HepG2 (cell line): ENCODE results near the gene CYP20A1. TPM values are rescaled to one million over a fixed set of nuclear protein-coding genes. Genes with fewer than 3 reads are reported as not detected.

Experiments used
- FOSL1 ChIP-seq: sonication (generic); formaldehyde crosslinking; IDR thresholded peaks from 2 replicates; pipeline ENCODE4 v1.9.0; 2021; ENCODE audit warnings: missing genetic modification reagents, borderline replicate concordance
- FOXJ3 ChIP-seq: sonication (generic); formaldehyde crosslinking; IDR thresholded peaks from 2 replicates; pipeline ENCODE4 v1.4.0; 2020; ENCODE audit warnings: missing genetic modification reagents, mild to moderate bottlenecking, borderline replicate concordance
- FOXO1 ChIP-seq: sonication (generic); formaldehyde crosslinking; IDR thresholded peaks from 2 replicates; pipeline ENCODE4 v1.4.0; 2020; ENCODE audit warnings: missing genetic modification reagents
- HOXA3 ChIP-seq: sonication (generic); formaldehyde crosslinking; IDR thresholded peaks from 2 replicates; pipeline ENCODE4 v1.5.0; 2020; ENCODE audit warnings: missing genetic modification reagents
- MEIS2 ChIP-seq: sonication (generic); formaldehyde crosslinking; IDR thresholded peaks from 2 replicates; pipeline ENCODE4 v1.9.0; 2021; ENCODE audit warnings: mild to moderate bottlenecking, missing genetic modification reagents
- NFATC3 ChIP-seq: sonication (generic); formaldehyde crosslinking; IDR thresholded peaks from 2 replicates; pipeline ENCODE4 v1.5.1; 2020; ENCODE audit warnings: mild to moderate bottlenecking, missing genetic modification reagents
- PITX1 ChIP-seq: sonication (generic); formaldehyde crosslinking; IDR thresholded peaks from 2 replicates; pipeline ENCODE4 v1.5.1; 2020; ENCODE audit warnings: mild to moderate bottlenecking, missing genetic modification reagents
- POLR2G ChIP-seq: fragments of 200-400 bp; formaldehyde crosslinking; IDR thresholded peaks from 2 replicates; pipeline ENCODE4 v1.6.1; 2018; ENCODE audit warnings: mild to moderate bottlenecking, low read depth, low read length, moderate library complexity
- RFX5 ChIP-seq: IDR thresholded peaks from 2 replicates; pipeline ENCODE4 v1.6.1; 2011; ENCODE audit warnings: low read depth, low read length, improper control_type of control experiment
- SKIL ChIP-seq: sonication (generic); formaldehyde crosslinking; IDR thresholded peaks from 2 replicates; pipeline ENCODE4 v1.8.0; 2022; ENCODE audit warnings: missing genetic modification reagents, mild to moderate bottlenecking, moderate library complexity, borderline replicate concordance
- SMARCC2 ChIP-seq: fragments of 450-650 bp; IDR thresholded peaks from 2 replicates; pipeline ENCODE4 v1.6.1; 2017; ENCODE audit warnings: antibody characterized with exemption, mild to moderate bottlenecking
- ZBTB26 ChIP-seq: IDR thresholded peaks from 2 replicates; pipeline ENCODE4 v1.6.1; 2016; ENCODE audit warnings: missing compliant biosample characterization, missing genetic modification reagents, borderline replicate concordance
- ZNF75D ChIP-seq: sonication (generic); formaldehyde crosslinking; IDR thresholded peaks from 2 replicates; pipeline ENCODE4 v1.8.1; 2023; ENCODE audit warnings: missing genetic modification reagents, mild to moderate bottlenecking, borderline replicate concordance
- polyA plus RNA-seq, 8 experiments: library from polyadenylated mRNA; depleted of rRNA in 3 of 8; stranded (reverse) in 7 of 8; unstranded in 1 of 8; fragments of >200 nt; fragmentation: Illumina TruSeq in 4 of 8; extraction: Trizol in 4 of 8; gene quantifications; 2 replicates each; pipeline versions ENCODE4 v1.2.1 to v1.2.3, GENCODE V29; 2011 to 2016; ENCODE audit warnings: low read depth in 4 of 8, missing spikeins in 1 of 8, mixed read lengths in 1 of 8; ENCODE audit not compliant: insufficient read depth in 1 of 8
- total RNA-seq, 5 experiments: library from RNA; depleted of rRNA; stranded (reverse); fragments of >200 nt; fragmentation: Illumina TruSeq; extraction: Trizol; gene quantifications; 2 replicates each; pipeline ENCODE4 v1.2.3, GENCODE V29; 2016; ENCODE audit warnings: low read depth in 1 of 5
- TF ChIP-seq, protein P1 (sequence below): sonication (generic); formaldehyde crosslinking; IDR thresholded peaks from 2 replicates; pipeline ENCODE4 v1.4.0; 2020; ENCODE audit warnings: mild to moderate bottlenecking, missing genetic modification reagents
- TF ChIP-seq, protein P2 (sequence below): sonication (generic); formaldehyde crosslinking; IDR thresholded peaks from 2 replicates; pipeline ENCODE4 v1.9.0; 2022; ENCODE audit warnings: missing genetic modification reagents, mild to moderate bottlenecking, borderline replicate concordance

The CYP20A1 gene
- total and polyA plus RNA-seq, 2 of the 13 experiments (the other 11 are each of a cell fraction or from before 2014, with no cell fraction given) = 9.6 to 35.3 TPM

DNA sequence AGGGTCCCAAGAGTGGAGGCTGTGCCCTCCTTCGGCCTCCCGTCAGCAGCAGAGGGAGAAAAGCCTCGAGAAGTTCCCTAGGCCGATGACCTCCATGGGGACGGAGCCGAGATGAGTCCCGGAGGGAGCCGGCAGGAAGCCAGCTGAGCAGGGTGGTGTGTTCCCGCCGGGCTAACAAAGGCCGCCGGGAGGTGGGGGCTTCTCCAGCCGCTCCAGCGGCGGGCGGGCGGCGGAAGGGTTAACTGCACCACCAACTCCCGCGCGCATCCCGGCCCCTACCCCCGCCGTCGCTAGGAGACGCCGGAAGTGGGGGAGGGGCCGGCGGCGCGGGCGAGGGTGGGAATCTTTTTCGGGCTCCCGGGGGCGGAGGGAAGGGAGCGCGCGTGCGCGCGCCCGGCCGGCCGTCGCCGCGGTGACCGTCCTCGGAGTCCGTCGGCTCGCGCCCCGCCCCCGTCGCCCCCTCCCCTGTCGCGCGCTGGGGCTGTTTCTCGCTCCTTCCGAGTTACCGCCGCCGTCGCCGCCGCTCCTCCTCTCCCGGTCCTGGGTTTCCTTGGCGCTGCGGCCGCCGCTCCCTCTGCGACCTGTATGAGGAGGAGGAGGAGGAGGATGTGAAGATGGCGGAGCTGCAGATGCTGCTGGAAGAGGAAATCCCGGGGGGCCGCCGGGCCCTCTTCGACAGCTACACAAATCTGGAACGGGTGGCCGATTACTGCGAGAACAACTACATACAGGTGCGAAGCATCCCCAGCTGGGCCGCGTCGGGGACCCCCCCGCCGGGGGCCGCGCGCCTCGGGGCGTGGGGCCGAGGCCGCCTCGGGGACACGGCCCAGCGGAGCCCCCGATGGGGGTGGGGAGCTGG, 89.3 kb downstream of the CYP20A1 start, which contains the start of gene ABI2 (continued):
- TF ChIP-seq, protein P1, sequence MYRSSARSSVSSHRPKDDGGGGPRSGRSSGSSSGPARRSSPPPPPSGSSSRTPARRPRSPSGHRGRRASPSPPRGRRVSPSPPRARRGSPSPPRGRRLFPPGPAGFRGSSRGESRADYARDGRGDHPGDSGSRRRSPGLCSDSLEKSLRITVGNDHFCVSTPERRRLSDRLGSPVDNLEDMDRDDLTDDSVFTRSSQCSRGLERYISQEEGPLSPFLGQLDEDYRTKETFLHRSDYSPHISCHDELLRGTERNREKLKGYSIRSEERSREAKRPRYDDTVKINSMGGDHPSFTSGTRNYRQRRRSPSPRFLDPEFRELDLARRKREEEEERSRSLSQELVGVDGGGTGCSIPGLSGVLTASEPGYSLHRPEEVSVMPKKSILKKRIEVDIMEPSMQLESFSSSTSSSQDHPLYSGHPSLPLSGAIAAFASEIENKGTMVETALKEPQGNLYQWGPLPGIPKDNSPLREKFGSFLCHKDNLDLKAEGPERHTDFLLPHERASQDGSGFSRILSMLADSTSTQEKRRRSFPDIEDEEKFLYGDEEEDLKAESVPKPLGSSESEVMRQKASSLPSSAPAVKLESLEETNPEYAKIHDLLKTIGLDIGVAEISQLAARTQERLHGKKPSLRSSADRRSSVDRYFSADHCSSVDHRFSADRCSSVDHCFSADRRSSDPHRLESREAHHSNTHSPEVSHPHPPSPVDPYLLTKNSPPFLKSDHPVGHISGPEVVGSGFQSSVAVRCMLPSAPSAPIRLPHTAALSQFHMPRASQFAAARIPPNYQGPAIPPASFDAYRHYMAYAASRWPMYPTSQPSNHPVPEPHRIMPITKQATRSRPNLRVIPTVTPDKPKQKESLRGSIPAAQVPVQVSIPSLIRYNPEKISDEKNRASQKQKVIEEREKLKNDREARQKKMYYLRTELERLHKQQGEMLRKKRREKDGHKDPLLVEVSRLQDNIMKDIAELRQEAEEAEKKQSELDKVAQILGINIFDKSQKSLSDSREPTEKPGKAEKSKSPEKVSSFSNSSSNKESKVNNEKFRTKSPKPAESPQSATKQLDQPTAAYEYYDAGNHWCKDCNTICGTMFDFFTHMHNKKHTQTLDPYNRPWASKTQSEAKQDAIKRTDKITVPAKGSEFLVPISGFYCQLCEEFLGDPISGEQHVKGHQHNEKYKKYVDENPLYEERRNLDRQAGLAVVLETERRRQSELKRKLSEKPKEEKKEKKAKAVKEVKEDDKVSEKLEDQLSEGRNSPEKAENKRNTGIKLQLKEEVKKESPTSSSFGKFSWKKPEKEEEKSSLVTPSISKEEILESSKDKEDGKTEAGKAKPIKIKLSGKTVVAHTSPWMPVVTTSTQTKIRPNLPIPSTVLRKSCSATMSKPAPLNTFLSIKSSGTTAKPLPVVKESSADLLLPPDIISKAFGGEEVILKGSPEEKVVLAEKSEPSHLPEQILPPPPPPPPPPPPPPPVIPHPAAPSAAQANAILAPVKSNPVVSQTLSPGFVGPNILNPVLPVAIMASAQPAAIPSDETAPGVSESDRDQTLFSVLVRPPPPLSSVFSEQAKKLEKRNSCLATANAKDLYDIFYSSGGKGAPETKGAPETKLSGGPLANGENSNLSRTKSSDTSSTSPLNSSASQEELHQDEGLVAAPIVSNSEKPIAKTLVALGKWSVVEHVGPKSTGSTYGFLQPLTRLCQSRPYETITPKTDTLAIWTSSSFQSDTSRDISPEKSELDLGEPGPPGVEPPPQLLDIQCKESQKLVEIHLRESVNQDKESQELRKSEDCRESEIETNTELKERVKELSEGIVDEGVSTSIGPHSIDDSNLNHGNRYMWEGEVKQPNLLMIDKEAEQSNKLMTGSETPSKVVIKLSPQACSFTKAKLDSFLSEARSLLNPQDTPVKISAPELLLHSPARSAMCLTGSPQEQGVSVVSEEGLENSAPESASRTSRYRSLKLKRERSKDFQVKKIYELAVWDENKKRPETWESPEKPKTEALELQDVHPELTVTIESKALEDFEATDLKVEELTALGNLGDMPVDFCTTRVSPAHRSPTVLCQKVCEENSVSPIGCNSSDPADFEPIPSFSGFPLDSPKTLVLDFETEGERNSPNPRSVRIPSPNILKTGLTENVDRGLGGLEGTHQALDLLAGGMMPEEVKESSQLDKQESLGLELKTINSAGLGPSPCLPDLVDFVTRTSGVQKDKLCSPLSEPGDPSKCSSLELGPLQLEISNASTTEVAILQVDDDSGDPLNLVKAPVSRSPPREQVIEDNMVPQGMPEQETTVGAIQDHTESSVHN (CRISPR knock-in tag) = peak; percentile 88
- TF ChIP-seq FOSL1 = peak; percentile 18; the same call in 1 of the 2 replicates
- TF ChIP-seq, protein P2, sequence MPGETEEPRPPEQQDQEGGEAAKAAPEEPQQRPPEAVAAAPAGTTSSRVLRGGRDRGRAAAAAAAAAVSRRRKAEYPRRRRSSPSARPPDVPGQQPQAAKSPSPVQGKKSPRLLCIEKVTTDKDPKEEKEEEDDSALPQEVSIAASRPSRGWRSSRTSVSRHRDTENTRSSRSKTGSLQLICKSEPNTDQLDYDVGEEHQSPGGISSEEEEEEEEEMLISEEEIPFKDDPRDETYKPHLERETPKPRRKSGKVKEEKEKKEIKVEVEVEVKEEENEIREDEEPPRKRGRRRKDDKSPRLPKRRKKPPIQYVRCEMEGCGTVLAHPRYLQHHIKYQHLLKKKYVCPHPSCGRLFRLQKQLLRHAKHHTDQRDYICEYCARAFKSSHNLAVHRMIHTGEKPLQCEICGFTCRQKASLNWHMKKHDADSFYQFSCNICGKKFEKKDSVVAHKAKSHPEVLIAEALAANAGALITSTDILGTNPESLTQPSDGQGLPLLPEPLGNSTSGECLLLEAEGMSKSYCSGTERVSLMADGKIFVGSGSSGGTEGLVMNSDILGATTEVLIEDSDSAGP = peak; percentile 90; the same call in 1 of the 2 replicates
- TF ChIP-seq ZNF75D (CRISPR knock-in tag) = 0 out of 2 replicates have a peak, but pooled peaks have one; percentile 23
- TF ChIP-seq SKIL (CRISPR knock-in tag) = peak; percentile 35; the same call in 1 of the 2 replicates
- no peak for TF ChIP-seq ZBTB26
- TF ChIP-seq NFATC3 (CRISPR knock-in tag) = peak; percentile 61; the same call in 1 of the 2 replicates
- TF ChIP-seq HOXA3 (CRISPR knock-in tag) = peak; percentile 48
- TF ChIP-seq FOXJ3 (CRISPR knock-in tag) = peak; percentile 59; the same call in 1 of the 2 replicates
- TF ChIP-seq MEIS2 (CRISPR knock-in tag) = peak; percentile 69
- TF ChIP-seq PITX1 (CRISPR knock-in tag) = peak; percentile 51; the same call in 1 of the 2 replicates
- no peak for TF ChIP-seq RFX5
- no peak for TF ChIP-seq FOXO1 (CRISPR knock-in tag)
- peak; percentile 72 for TF ChIP-seq POLR2G
- TF ChIP-seq SMARCC2 = no peak
